Liver (tissue), 9 donors: ENCODE data around the gene ENOX1. TPM values are rescaled to one million over a fixed set of nuclear protein-coding genes. Genes with fewer than 3 reads are reported as not detected.

Experiments
- DNase-seq: peaks from one replicate; pipeline ENCODE4 v3.0.0-alpha.2; 2017; ENCODE audit warnings: low spot score
- H3K27ac ChIP-seq, 2 donors: one replicate each; pipeline ENCODE4 v1.7.0; 2013; ENCODE audit warnings: inconsistent platforms in 2 of 2, low read length in 2 of 2, control low read depth in 1 of 2, low read depth in 1 of 2, mild to moderate bottlenecking in 1 of 2
- H3K27me3 ChIP-seq, 4 donors: one replicate each; pipeline versions ENCODE4 v1.6.1 to v1.7.0; 2013; ENCODE audit warnings: low read length in 3 of 4, inconsistent platforms in 1 of 4, mild to moderate bottlenecking in 1 of 4, moderate library complexity in 1 of 4; ENCODE audit not compliant: control insufficient read depth in 4 of 4, insufficient read depth in 4 of 4
- H3K36me3 ChIP-seq, 4 donors: one replicate each; pipeline versions ENCODE4 v1.6.1 to v1.7.0; 2013; ENCODE audit warnings: low read length in 3 of 4, mild to moderate bottlenecking in 3 of 4, low read depth in 1 of 4, moderate library complexity in 1 of 4; ENCODE audit not compliant: control insufficient read depth in 4 of 4, insufficient read depth in 3 of 4
- H3K4me1 ChIP-seq, 4 donors: one replicate each; pipeline versions ENCODE4 v1.6.1 to v1.7.0; 2013; ENCODE audit warnings: low read length in 3 of 4, mild to moderate bottlenecking in 3 of 4, moderate library complexity in 1 of 4; ENCODE audit not compliant: control insufficient read depth in 4 of 4, insufficient read depth in 4 of 4
- H3K4me3 ChIP-seq, 3 donors: one replicate each; pipeline versions ENCODE4 v1.6.1 to v1.7.0; 2013; ENCODE audit warnings: low read length in 3 of 3, control low read depth in 1 of 3, low read depth in 1 of 3, mild to moderate bottlenecking in 1 of 3
- H3K9ac ChIP-seq, 2 donors: one replicate each; pipeline ENCODE4 v1.7.0; 2013; ENCODE audit warnings: low read length in 2 of 2, mild to moderate bottlenecking in 2 of 2, moderate library complexity in 2 of 2, control low read depth in 1 of 2, low read depth in 1 of 2
- H3K9me3 ChIP-seq, 4 donors: one replicate each; pipeline versions ENCODE4 v1.6.1 to v1.7.0; 2013; ENCODE audit warnings: low read length in 3 of 4; ENCODE audit not compliant: control insufficient read depth in 4 of 4
- EGR1 ChIP-seq, 2 donors: IDR thresholded peaks; 2 replicates each; pipeline ENCODE4 v1.6.1; 2016 to 2018; ENCODE audit warnings: antibody characterized with exemption in 2 of 2, low read depth in 2 of 2
- FOXA1 ChIP-seq: IDR thresholded peaks from 2 replicates; pipeline ENCODE4 v1.6.1; 2016; ENCODE audit warnings: antibody characterized with exemption
- FOXA2 ChIP-seq: IDR thresholded peaks from 2 replicates; pipeline ENCODE4 v1.6.1; 2016; ENCODE audit warnings: antibody characterized with exemption
- GABPA ChIP-seq, 2 donors: IDR thresholded peaks in 1 of 2; conservative IDR thresholded peaks in 1 of 2; 2 replicates each; pipeline ENCODE4 v1.6.1; 2016; ENCODE audit warnings: antibody characterized with exemption in 2 of 2, mild to moderate bottlenecking in 1 of 2, moderate library complexity in 1 of 2
- HNF4A ChIP-seq, 2 donors: conservative IDR thresholded peaks; 2 replicates each; pipeline ENCODE4 v1.6.1; 2016; ENCODE audit warnings: antibody characterized with exemption in 2 of 2, mild to moderate bottlenecking in 2 of 2
- HNF4G ChIP-seq: IDR thresholded peaks from 2 replicates; pipeline ENCODE4 v1.6.1; 2016; ENCODE audit warnings: antibody characterized with exemption
- JUND ChIP-seq, 2 donors: IDR thresholded peaks; 2 replicates each; pipeline ENCODE4 v1.6.1; 2016; ENCODE audit warnings: antibody characterized with exemption in 2 of 2
- NR2F2 ChIP-seq: IDR thresholded peaks from 2 replicates; pipeline ENCODE4 v1.6.1; 2016; ENCODE audit warnings: antibody characterized with exemption
- RAD21 ChIP-seq, 2 donors: IDR thresholded peaks; 2 replicates each; pipeline ENCODE4 v1.6.1; 2016; ENCODE audit warnings: antibody characterized with exemption in 2 of 2, mild to moderate bottlenecking in 2 of 2
- RXRA ChIP-seq, 2 donors: IDR thresholded peaks; 2 replicates each; pipeline ENCODE4 v1.6.1; 2017 to 2018; ENCODE audit warnings: antibody characterized with exemption in 2 of 2, mild to moderate bottlenecking in 1 of 2
- SP1 ChIP-seq: IDR thresholded peaks from 2 replicates; pipeline ENCODE4 v1.6.1; 2018; ENCODE audit warnings: antibody characterized with exemption, mild to moderate bottlenecking
- TAF1 ChIP-seq: conservative IDR thresholded peaks from 2 replicates; pipeline ENCODE4 v1.6.1; 2016; ENCODE audit warnings: antibody characterized with exemption, mild to moderate bottlenecking
- YY1 ChIP-seq: IDR thresholded peaks from 2 replicates; pipeline ENCODE4 v1.6.1; 2016; ENCODE audit warnings: antibody characterized with exemption, mild to moderate bottlenecking
- WGBS: extraction: QIAGEN DNeasy Blood & Tissue Kit; methylation state at CpG from one replicate; pipeline ENCODE4 v1.1.7; 2013; 5-methylcytosine and 5-hydroxymethylcytosine counted together
- polyA plus RNA-seq, 2 donors: library from polyadenylated mRNA; stranded (reverse) in 1 of 2; unstranded in 1 of 2; fragments of 200-250 nt in 1 of 2; fragments of >200 nt in 1 of 2; fragmentation: Nextera tagmentation in 1 of 2; extraction: Ambion mirVana in 1 of 2; gene quantifications; one replicate each; pipeline versions ENCODE4 v1.2.1 to v1.2.3, GENCODE V29; 2013 to 2015
- total RNA-seq, 2 donors: library from RNA; depleted of rRNA; stranded (reverse); fragments of >200 nt; gene quantifications; one replicate each; pipeline ENCODE4 v1.2.3, GENCODE V29; 2014
- TF ChIP-seq, protein P1 (sequence below): IDR thresholded peaks from 2 replicates; pipeline ENCODE4 v1.6.1; 2016; ENCODE audit warnings: antibody characterized with exemption
- TF ChIP-seq, protein P2 (sequence below): IDR thresholded peaks from 2 replicates; pipeline ENCODE4 v1.6.1; 2016; ENCODE audit warnings: antibody characterized with exemption
- TF ChIP-seq, protein P3 (sequence below): fragments of 150-350 bp; IDR thresholded peaks from 2 replicates; pipeline ENCODE4 v1.5.1; 2017; ENCODE audit warnings: improper control_type of control experiment, low read depth, low read length; ENCODE audit not compliant: missing input control
- TF ChIP-seq, protein P4 (sequence below): IDR thresholded peaks from 2 replicates; pipeline ENCODE4 v1.6.1; 2016; ENCODE audit warnings: antibody characterized with exemption
- TF ChIP-seq, protein P5 (sequence below): IDR thresholded peaks from 2 replicates; pipeline ENCODE4 v1.6.1; 2016; ENCODE audit warnings: antibody characterized with exemption, mild to moderate bottlenecking
- donor health status: healthy.
- donor health status: healthy.
- donor health status: healthy.
- donor health status: healthy.
- donor health status: healthy.

ENOX1 gene
- total and polyA plus RNA-seq, 4 donors: 0.02 to 0.33 (median 0.08) TPM; not detected in 1

DNA sequence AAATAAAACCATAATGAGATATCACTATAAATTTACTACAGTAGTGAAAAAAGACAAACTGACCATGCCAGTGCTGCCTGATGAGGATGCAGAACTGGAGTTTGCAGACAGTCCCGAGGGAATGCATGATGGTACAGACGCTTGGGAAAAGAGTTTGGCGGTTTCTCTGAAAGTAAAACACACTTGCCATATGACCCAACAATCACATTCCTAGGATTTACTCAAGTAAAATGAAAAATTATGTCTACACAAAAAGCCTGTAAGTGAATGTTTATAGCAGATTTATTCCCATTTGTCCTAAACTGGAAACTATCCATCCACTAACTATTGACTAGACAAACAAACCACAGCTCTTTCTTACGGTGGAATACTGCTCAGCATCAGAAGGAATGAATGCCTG, 492.4 kb downstream of the ENOX1 start:
- 76% methylated on average over 4 of the region's 4 CpGs for WGBS
- H3K4me1 ChIP-seq: peaks cover 0 to 3% (median 0%) of the 10 kb centered on the region in 4 donors
- H3K9me3 ChIP-seq: no peaks in the 10 kb centered on the region
- no peaks in the 10 kb centered on the region for H3K36me3 ChIP-seq
- no peak for TF ChIP-seq SP1
- TF ChIP-seq GABPA (IDR thresholded peaks at IDR 0.05 in 1 of 2, conservative IDR thresholded peaks at IDR 0.05 in 1 of 2): no peak
- no peak for TF ChIP-seq HNF4A (conservative IDR thresholded peaks at IDR 0.05)
- TF ChIP-seq FOXA1: no peak
- no peak for TF ChIP-seq RAD21 (IDR thresholded peaks at IDR 0.05)
- TF ChIP-seq, protein P1, sequence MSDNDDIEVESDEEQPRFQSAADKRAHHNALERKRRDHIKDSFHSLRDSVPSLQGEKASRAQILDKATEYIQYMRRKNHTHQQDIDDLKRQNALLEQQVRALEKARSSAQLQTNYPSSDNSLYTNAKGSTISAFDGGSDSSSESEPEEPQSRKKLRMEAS: no peak
- TF ChIP-seq YY1: no peak
- no peak for TF ChIP-seq NR2F2
- no peak for TF ChIP-seq FOXA2
- TF ChIP-seq, protein P2, sequence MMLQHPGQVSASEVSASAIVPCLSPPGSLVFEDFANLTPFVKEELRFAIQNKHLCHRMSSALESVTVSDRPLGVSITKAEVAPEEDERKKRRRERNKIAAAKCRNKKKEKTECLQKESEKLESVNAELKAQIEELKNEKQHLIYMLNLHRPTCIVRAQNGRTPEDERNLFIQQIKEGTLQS: no peak
- TF ChIP-seq EGR1 (IDR thresholded peaks at IDR 0.05; ENCODE audit: low read depth in 2 of 2): no peak
- TF ChIP-seq, protein P3, sequence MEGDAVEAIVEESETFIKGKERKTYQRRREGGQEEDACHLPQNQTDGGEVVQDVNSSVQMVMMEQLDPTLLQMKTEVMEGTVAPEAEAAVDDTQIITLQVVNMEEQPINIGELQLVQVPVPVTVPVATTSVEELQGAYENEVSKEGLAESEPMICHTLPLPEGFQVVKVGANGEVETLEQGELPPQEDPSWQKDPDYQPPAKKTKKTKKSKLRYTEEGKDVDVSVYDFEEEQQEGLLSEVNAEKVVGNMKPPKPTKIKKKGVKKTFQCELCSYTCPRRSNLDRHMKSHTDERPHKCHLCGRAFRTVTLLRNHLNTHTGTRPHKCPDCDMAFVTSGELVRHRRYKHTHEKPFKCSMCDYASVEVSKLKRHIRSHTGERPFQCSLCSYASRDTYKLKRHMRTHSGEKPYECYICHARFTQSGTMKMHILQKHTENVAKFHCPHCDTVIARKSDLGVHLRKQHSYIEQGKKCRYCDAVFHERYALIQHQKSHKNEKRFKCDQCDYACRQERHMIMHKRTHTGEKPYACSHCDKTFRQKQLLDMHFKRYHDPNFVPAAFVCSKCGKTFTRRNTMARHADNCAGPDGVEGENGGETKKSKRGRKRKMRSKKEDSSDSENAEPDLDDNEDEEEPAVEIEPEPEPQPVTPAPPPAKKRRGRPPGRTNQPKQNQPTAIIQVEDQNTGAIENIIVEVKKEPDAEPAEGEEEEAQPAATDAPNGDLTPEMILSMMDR: no peak
- TF ChIP-seq RXRA (IDR thresholded peaks at IDR 0.05): no peak
- TF ChIP-seq TAF1: no peak
- TF ChIP-seq, protein P4, sequence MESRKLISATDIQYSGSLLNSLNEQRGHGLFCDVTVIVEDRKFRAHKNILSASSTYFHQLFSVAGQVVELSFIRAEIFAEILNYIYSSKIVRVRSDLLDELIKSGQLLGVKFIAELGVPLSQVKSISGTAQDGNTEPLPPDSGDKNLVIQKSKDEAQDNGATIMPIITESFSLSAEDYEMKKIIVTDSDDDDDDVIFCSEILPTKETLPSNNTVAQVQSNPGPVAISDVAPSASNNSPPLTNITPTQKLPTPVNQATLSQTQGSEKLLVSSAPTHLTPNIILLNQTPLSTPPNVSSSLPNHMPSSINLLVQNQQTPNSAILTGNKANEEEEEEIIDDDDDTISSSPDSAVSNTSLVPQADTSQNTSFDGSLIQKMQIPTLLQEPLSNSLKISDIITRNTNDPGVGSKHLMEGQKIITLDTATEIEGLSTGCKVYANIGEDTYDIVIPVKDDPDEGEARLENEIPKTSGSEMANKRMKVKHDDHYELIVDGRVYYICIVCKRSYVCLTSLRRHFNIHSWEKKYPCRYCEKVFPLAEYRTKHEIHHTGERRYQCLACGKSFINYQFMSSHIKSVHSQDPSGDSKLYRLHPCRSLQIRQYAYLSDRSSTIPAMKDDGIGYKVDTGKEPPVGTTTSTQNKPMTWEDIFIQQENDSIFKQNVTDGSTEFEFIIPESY: no peak
- H3K27ac ChIP-seq: no peak overlapping the region
- DNase-seq: no peak
- H3K27me3 ChIP-seq: no peaks in the 10 kb centered on the region
- no peak overlapping the region for H3K4me3 ChIP-seq
- no peak overlapping the region for H3K9ac ChIP-seq

DNA sequence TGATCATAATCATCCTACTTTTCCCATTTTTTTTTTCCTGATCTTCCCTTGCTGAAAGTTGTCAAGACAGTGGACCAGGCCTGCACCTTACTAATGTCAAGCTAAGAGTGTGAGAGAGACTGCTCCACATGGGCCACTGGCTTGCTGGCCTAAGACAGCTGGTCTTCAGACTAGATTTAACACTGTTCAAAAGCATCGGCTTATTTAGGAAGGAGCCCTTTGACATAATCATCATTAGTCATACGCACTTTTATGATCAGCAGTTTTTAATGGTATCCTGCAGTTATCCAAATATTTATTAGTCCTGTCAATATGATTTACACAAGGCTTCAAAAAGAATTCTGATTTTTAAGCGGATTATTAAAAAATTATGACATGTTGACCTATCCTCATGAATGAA, 492.8 kb downstream of the ENOX1 start:
- DNase-seq: no peak
- Histone ChIP-seq H3K9ac (no peak overlapping the region), H3K4me3 (no peak overlapping the region), H3K9me3 (no peaks in the 10 kb centered on the region), H3K27me3 (no peaks in the 10 kb centered on the region), H3K4me1 (peaks cover 0 to 6% (median 1%) of the 10 kb centered on the region in 4 donors), H3K36me3 (no peaks in the 10 kb centered on the region), H3K27ac (no peak overlapping the region)
- TF ChIP-seq GABPA (IDR thresholded peaks at IDR 0.05 in 1 of 2, conservative IDR thresholded peaks at IDR 0.05 in 1 of 2) (no peak), YY1 (no peak), HNF4G (no peak), SP1 (no peak), RXRA (IDR thresholded peaks at IDR 0.05) (no peak), TAF1 (no peak), NR2F2 (no peak), JUND (IDR thresholded peaks at IDR 0.05) (no peak), EGR1 (IDR thresholded peaks at IDR 0.05; ENCODE audit: low read depth in 2 of 2) (no peak), FOXA2 (no peak)
- TF ChIP-seq, protein P1: no peak
- TF ChIP-seq, protein P5, sequence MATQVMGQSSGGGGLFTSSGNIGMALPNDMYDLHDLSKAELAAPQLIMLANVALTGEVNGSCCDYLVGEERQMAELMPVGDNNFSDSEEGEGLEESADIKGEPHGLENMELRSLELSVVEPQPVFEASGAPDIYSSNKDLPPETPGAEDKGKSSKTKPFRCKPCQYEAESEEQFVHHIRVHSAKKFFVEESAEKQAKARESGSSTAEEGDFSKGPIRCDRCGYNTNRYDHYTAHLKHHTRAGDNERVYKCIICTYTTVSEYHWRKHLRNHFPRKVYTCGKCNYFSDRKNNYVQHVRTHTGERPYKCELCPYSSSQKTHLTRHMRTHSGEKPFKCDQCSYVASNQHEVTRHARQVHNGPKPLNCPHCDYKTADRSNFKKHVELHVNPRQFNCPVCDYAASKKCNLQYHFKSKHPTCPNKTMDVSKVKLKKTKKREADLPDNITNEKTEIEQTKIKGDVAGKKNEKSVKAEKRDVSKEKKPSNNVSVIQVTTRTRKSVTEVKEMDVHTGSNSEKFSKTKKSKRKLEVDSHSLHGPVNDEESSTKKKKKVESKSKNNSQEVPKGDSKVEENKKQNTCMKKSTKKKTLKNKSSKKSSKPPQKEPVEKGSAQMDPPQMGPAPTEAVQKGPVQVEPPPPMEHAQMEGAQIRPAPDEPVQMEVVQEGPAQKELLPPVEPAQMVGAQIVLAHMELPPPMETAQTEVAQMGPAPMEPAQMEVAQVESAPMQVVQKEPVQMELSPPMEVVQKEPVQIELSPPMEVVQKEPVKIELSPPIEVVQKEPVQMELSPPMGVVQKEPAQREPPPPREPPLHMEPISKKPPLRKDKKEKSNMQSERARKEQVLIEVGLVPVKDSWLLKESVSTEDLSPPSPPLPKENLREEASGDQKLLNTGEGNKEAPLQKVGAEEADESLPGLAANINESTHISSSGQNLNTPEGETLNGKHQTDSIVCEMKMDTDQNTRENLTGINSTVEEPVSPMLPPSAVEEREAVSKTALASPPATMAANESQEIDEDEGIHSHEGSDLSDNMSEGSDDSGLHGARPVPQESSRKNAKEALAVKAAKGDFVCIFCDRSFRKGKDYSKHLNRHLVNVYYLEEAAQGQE: no peak
- TF ChIP-seq, protein P2: no peak
- TF ChIP-seq, protein P4: no peak
- TF ChIP-seq, protein P3: no peak
- 90% methylated on average over 3 of the region's 3 CpGs for WGBS
